Stomach (tissue), 4 donors: Measurements from ENCODE around the gene KRT13.

Experiments used
- CTCF ChIP-seq, 7 experiments: fragments of 450-650 bp in 4 of 7; fragments of 200-600 bp in 3 of 7; sonication (generic) in 3 of 7; IDR thresholded peaks; one replicate each; pipeline ENCODE4 v1.5.1; 2016 to 2019; ENCODE audit warnings: antibody characterized with exemption in 7 of 7, control low read depth in 2 of 7, mild to moderate bottlenecking in 1 of 7
- EP300 ChIP-seq: sonication (generic); formaldehyde crosslinking; IDR thresholded peaks from one replicate; pipeline ENCODE4 v1.6.1; 2017; ENCODE audit warnings: antibody characterized with exemption
- POLR2A ChIP-seq, 4 donors: fragments of 450-650 bp; IDR thresholded peaks; one replicate each; pipeline ENCODE4 v1.6.1; 2016; ENCODE audit warnings: antibody characterized with exemption in 4 of 4, control low read depth in 2 of 4, mild to moderate bottlenecking in 1 of 4, moderate library complexity in 1 of 4
- POLR2AphosphoS5 ChIP-seq, 3 donors: sonication (generic); formaldehyde crosslinking; IDR thresholded peaks; one replicate each; pipeline ENCODE4 v1.6.1; 2016; ENCODE audit warnings: antibody characterized with exemption in 3 of 3

- TF ChIP-seq CTCF (IDR thresholded peaks at IDR 0.05) = no peak
- no peak for TF ChIP-seq EP300
- no peak for TF ChIP-seq POLR2AphosphoS5 (IDR thresholded peaks at IDR 0.05)
- TF ChIP-seq POLR2A (IDR thresholded peaks at IDR 0.05) = no peak
Observed at GRCh38 chr17:41467561-41467960, 37.9 kb downstream of the KRT13 start.
